Heart left ventricle (tissue), 16 donors: ENCODE results near the gene PDE6C. TPM values are rescaled to one million over a fixed set of nuclear protein-coding genes. Genes with fewer than 3 reads are reported as not detected.
A peak's percentile ranks its signal among the peaks of the same experiment; 100 is the strongest.

Source experiments
- ATAC-seq, 4 donors: fragments of 200-7000 bp; cut with Tn5 transposase; one replicate each; pipeline ENCODE4 v1.9.1; 2020 to 2022; ENCODE audit warnings: moderate library complexity in 4 of 4, mild to moderate bottlenecking in 3 of 4, moderate number of reproducible peaks in 1 of 4
- DNase-seq, 5 donors: peaks; one replicate each; pipeline ENCODE4 v3.0.0-alpha.2; 2020
- H3K27ac ChIP-seq, 12 donors: fragments of 200-600 bp; sonication (generic) in 4 of 12; one replicate each; pipeline versions ENCODE4 v1.5.0 to v1.8.0; 2016 to 2022; ENCODE audit warnings: mild to moderate bottlenecking in 2 of 12
- H3K27me3 ChIP-seq, 9 donors: fragments of 200-600 bp; sonication (generic) in 2 of 9; one replicate each; pipeline versions ENCODE4 v1.5.1 to v1.8.0; 2016 to 2022; ENCODE audit warnings: mild to moderate bottlenecking in 3 of 9
- H3K36me3 ChIP-seq, 9 donors: fragments of 200-600 bp; sonication (generic) in 2 of 9; one replicate each; pipeline versions ENCODE4 v1.5.0 to v1.8.0; 2018 to 2022; ENCODE audit warnings: mild to moderate bottlenecking in 2 of 9
- H3K4me1 ChIP-seq, 12 donors: fragments of 200-600 bp; sonication (generic) in 4 of 12; one replicate each; pipeline versions ENCODE4 v1.5.0 to v1.8.0; 2016 to 2022; ENCODE audit warnings: mild to moderate bottlenecking in 3 of 12
- H3K4me3 ChIP-seq, 12 donors: fragments of 200-600 bp; sonication (generic) in 4 of 12; one replicate each; pipeline versions ENCODE4 v1.5.0 to v1.8.0; 2017 to 2022; ENCODE audit warnings: mild to moderate bottlenecking in 9 of 12, moderate library complexity in 4 of 12
- H3K9me3 ChIP-seq, 12 donors: fragments of 200-600 bp; sonication (generic) in 4 of 12; one replicate each; pipeline versions ENCODE4 v1.5.0 to v1.8.0; 2016 to 2022; ENCODE audit warnings: mild to moderate bottlenecking in 1 of 12
- CTCF ChIP-seq, 12 donors: fragments of 200-600 bp; sonication (generic) in 4 of 12; IDR thresholded peaks; one replicate each; pipeline versions ENCODE4 v1.5.0 to v1.8.0; 2018 to 2022; ENCODE audit warnings: antibody characterized with exemption in 12 of 12, mild to moderate bottlenecking in 5 of 12
- POLR2A ChIP-seq, 2 donors: fragments of 450-650 bp; IDR thresholded peaks; one replicate each; pipeline ENCODE4 v1.6.1; 2017; ENCODE audit warnings: antibody characterized with exemption in 2 of 2, mild to moderate bottlenecking in 2 of 2, moderate library complexity in 2 of 2
- WGBS, 4 donors: extraction: QIAGEN DNeasy Blood & Tissue Kit in 2 of 4; methylation state at CpG; one replicate each; pipeline versions ENCODE4 v1.1.5 to v1.1.7; 2013 to 2018; 5-methylcytosine and 5-hydroxymethylcytosine counted together
- intact Hi-C, 10 donors: fragments of 100-400 bp; cut with DNase I; formaldehyde crosslinking; loops; one replicate each; pipeline versions ENCODE4 v1.11.1 to v1.14.2; 2022
- polyA plus RNA-seq, 2 donors: library from polyadenylated mRNA; stranded (reverse); fragments of 200-250 nt; gene quantifications; one replicate each; pipeline ENCODE4 v1.2.3, GENCODE V29; 2013
- total RNA-seq, 9 donors: library from RNA; depleted of rRNA in 2 of 9; stranded (reverse); fragments of >200 nt in 2 of 9; fragmentation: NEBNext Ultra II Directional in 3 of 9; extraction: Animal tissue kit (Norgen Biotek cat#: 25700) in 3 of 9; gene quantifications; one replicate each; pipeline versions ENCODE4 v1.1.0 to v1.2.4, GENCODE V29; 2016 to 2023
- donor health status: ischemic (EF 13 %, LVEDD 7.1; RV severe dilation, severe dysfunction).
- donor health status: healthy with polysubstance abuse.
- donor health status: DM: no; HTN: yes; CAD: no.
- donor health status: DM: no; HTN: no; CAD: no.
- donor health status: ischemic (EF 25% LVEDD 6.9; RV normal size, moderate dysfunction).
- donor health status: ischemic (EF 25% LVEDD 5.7; RV mildly dilated, moderate dysfunction).
- donor health status: healthy.
- donor health status: DM: yes; HTN: yes; CAD: no.
- donor health status: ischemic (EF 35%, LVEDD 5.7; RV mildly dilated, moderate dysfunction).
- donor health status: nonischemic (EF 11% LVEDD 7.7; RV severe dilation, severe dysfunction).
- donor health status: DM: yes; HTN: yes; CAD: no.
- donor health status: PGD.
- donor health status: ischemic (EF 29% LVEDD 5.4; RV normal size, mild dysfunction).
- donor health status: nonischemic (EF 23%, LVEDD 6.1; RV moderate dilation, normal function).

Gene PDE6C
- total and polyA plus RNA-seq, 11 donors = not detected

GRCh38 chr10:93600446-93601145, 11.7 kb upstream of the PDE6C start:
- Histone ChIP-seq H3K4me3 (peak overlapping the region; percentile 5 to 54 (median 38)), H3K9me3 (no peaks in the 10 kb centered on the region), H3K36me3 (no peaks in the 10 kb centered on the region), H3K27me3 (peaks cover 7 to 55% (median 37%) of the 10 kb centered on the region in 9 donors), H3K4me1 (peaks cover 0 to 16% (median 8%) of the 10 kb centered on the region in 12 donors), H3K27ac (no peak overlapping the region)
- peak in 2 of 4 donors; percentile 34 to 54 for ATAC-seq
- TF ChIP-seq POLR2A (IDR thresholded peaks at IDR 0.05) (no peak), CTCF (IDR thresholded peaks at IDR 0.05) (no peak)
- intact Hi-C loops = no loop called here
- 8 to 12% (median 8%) methylated on average over 46 to 60 of the region's 60 CpGs; no CpG with 5 or more reads in 1 of the 4 donors for WGBS, 4 donors
- no peak for DNase-seq

DNA sequence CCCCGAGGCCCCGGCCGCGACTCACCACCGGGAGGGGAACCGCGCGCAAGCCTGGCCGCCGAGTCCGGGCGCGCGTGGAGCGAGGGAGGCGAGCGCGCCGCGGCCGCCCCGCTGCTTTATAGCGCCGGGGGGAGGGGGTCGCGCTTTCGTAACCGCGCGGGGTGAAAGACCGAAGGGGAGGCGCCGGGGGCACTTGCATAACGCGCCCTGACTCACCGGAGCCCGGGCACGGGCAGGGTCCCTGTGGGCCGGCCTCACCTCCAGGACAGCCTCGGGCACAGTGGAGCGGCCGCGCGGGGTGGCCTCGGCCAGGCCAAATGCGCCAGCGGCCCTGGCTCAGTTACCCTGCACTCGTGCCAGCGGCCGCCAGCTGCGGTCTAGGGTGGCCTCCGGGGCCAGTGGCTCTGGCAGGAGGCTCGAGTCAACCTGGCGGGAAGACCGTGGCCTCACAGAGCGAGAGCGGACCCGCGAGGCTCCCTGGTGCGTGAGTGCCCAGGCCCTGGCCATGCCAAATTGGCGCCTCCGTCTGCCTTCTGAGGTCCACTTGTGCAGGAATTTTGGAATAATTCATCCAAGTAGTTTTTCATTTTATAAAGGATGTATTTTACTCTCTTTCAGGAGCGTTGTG, 11.1 kb upstream of the PDE6C start, which contains the start of gene RBP4:
TSS of gene RBP4 (minus strand) at position 90 of the 628 bp plus-strand sequence. CDS start 207 bp downstream, outside the sequence.
- Histone ChIP-seq H3K9me3 (no peaks in the 10 kb centered on the region), H3K27me3 (peaks cover 7 to 60% (median 37%) of the 10 kb centered on the region in 9 donors), H3K36me3 (no peaks in the 10 kb centered on the region), H3K27ac (no peak within 1 kb of the TSS), H3K4me1 (peaks cover 0 to 16% (median 8%) of the 10 kb centered on the region in 12 donors), H3K4me3 (peak within 1 kb of the TSS; percentile 5 to 54 (median 38))
- WGBS, 4 donors = 1 to 9% (median 1%) methylated on average over 11 to 63 of the region's 63 CpGs
- TF ChIP-seq CTCF (IDR thresholded peaks at IDR 0.05) (no peak), POLR2A (IDR thresholded peaks at IDR 0.05) (no peak)
- DNase-seq = no peak
- ATAC-seq = peak in 1 of 4 donors; percentile 48
- intact Hi-C loops = no loop called here

- WGBS, 4 donors = 7 to 13% (median 11%) methylated on average over 7 of the region's 7 CpGs
- TF ChIP-seq POLR2A (IDR thresholded peaks at IDR 0.05) (no peak), CTCF (IDR thresholded peaks at IDR 0.05) (no peak)
Measured at GRCh38 chr10:93601774-93602162, 10.6 kb upstream of the PDE6C start.

GRCh38 chr10:93603023-93603422, 9.3 kb upstream of the PDE6C start:
- intact Hi-C loops = no loop called here
- H3K9me3 ChIP-seq = peaks cover 0 to 11% (median 0%) of the 10 kb centered on the region in 12 donors
- DNase-seq = no peak
- no peak overlapping the region for H3K27ac ChIP-seq
- H3K4me1 ChIP-seq = peaks cover 0 to 16% (median 8%) of the 10 kb centered on the region in 12 donors
- no peak for ATAC-seq
- no peaks in the 10 kb centered on the region for H3K36me3 ChIP-seq
- TF ChIP-seq CTCF (IDR thresholded peaks at IDR 0.05) (no peak), POLR2A (IDR thresholded peaks at IDR 0.05) (no peak)
- peaks cover 7 to 63% (median 37%) of the 10 kb centered on the region in 9 donors for H3K27me3 ChIP-seq
- WGBS, 4 donors = 91 to 96% (median 95%) methylated on average over 2 of the region's 2 CpGs
- no peak overlapping the region for H3K4me3 ChIP-seq

More at GRCh38 chr10:93601774-93602162, 10.6 kb upstream of the PDE6C start:
- Histone ChIP-seq H3K27ac (no peak overlapping the region), H3K9me3 (no peaks in the 10 kb centered on the region), H3K4me3 (peak overlapping the region in 4 of 12 donors; percentile 30 to 54 (median 44)), H3K27me3 (peaks cover 7 to 63% (median 37%) of the 10 kb centered on the region in 9 donors), H3K4me1 (peaks cover 0 to 16% (median 8%) of the 10 kb centered on the region in 12 donors), H3K36me3 (no peaks in the 10 kb centered on the region)
- ATAC-seq (no peak), DNase-seq (no peak)
- intact Hi-C loops = no loop called here
